Skin of body (tissue), 2 donors: ENCODE data around the gene NTNG1. TPM values are rescaled to one million over a fixed set of nuclear protein-coding genes. Genes with fewer than 3 reads are reported as not detected.
"Not testable (repeated sequence)": the region's sequence is repeated elsewhere in the genome, so short reads cannot be mapped to it uniquely, and the experiment has no call there.

Experiments
- DNase-seq: peaks from one replicate; lab custom pipeline; 2025; lab: John Stamatoyannopoulos, UW
- total RNA-seq: library from RNA; depleted of rRNA; stranded (reverse); fragments of >200 nt; gene quantifications from one replicate; pipeline ENCODE4 v1.2.3, GENCODE V29; 2014

NTNG1 gene
- 9.1 TPM for total RNA-seq

- peak; percentile 12 for DNase-seq
Observed at GRCh38 chr1:107140703-107141490, at the start of gene NTNG1. NTNG1 (plus strand) TSS chr1:107141039.

- DNase-seq, result no peak
Observed at GRCh38 chr1:107091418-107091817, 49.4 kb upstream of the NTNG1 start.

- not testable (repeated sequence) for DNase-seq
Observed at GRCh38 chr1:107093395-107093794, 47.4 kb upstream of the NTNG1 start.

- no peak for DNase-seq
Observed at GRCh38 chr1:107095647-107096046, 45.2 kb upstream of the NTNG1 start.

GRCh38 chr1:107096690-107097089 lies 44.1 kb upstream of the NTNG1 start:
- no peak for DNase-seq

- DNase-seq, result no peak
Observed at GRCh38 chr1:107098961-107099360, 41.9 kb upstream of the NTNG1 start.

- DNase-seq, result peak; percentile 52
Observed at GRCh38 chr1:107100331-107100984, 40.4 kb upstream of the NTNG1 start.

- no peak for DNase-seq
Observed at GRCh38 chr1:107105914-107106313, 34.9 kb upstream of the NTNG1 start.

- peak; percentile 45 for DNase-seq
Observed at GRCh38 chr1:107110326-107110725, 30.5 kb upstream of the NTNG1 start.

- no peak for DNase-seq
Observed at GRCh38 chr1:107116306-107116790, 24.5 kb upstream of the NTNG1 start.

- no peak for DNase-seq
Observed at GRCh38 chr1:107122225-107122624, 18.6 kb upstream of the NTNG1 start.

- no peak for DNase-seq
Observed at GRCh38 chr1:107123741-107124140, 17.1 kb upstream of the NTNG1 start.

- no peak for DNase-seq
Observed at GRCh38 chr1:107124694-107125093, 16.1 kb upstream of the NTNG1 start.

GRCh38 chr1:107132195-107132594 lies 8.6 kb upstream of the NTNG1 start:
- DNase-seq, result no peak

- DNase-seq, result no peak
Observed at GRCh38 chr1:107132780-107133179, 8.1 kb upstream of the NTNG1 start.

GRCh38 chr1:107135463-107135862 lies 5.4 kb upstream of the NTNG1 start:
- peak; percentile 35 for DNase-seq

- DNase-seq, result no peak
Observed at GRCh38 chr1:107138166-107138565, 2.7 kb upstream of the NTNG1 start.

GRCh38 chr1:107138767-107139445 lies 1.9 kb upstream of the NTNG1 start:
- DNase-seq, result no peak

- DNase-seq, result peak; percentile 71
Observed at GRCh38 chr1:107139833-107140702, 771 bp upstream of the NTNG1 start.

- no peak for DNase-seq
Observed at GRCh38 chr1:107141491-107142126, 770 bp downstream of the NTNG1 start.

- DNase-seq, result peak; percentile 72
Observed at GRCh38 chr1:107142140-107142542, 1.3 kb downstream of the NTNG1 start.
